HG02973 (cell line): ENCODE data around the gene HCRTR2.

Source experiments
- ATAC-seq: cut with Tn5 transposase; IDR thresholded peaks from one replicate; pipeline ENCODE4 v1.9.1; 2021; ENCODE audit warnings: moderate library complexity; ENCODE audit not compliant: unreplicated experiment

The HCRTR2 gene

DNA sequence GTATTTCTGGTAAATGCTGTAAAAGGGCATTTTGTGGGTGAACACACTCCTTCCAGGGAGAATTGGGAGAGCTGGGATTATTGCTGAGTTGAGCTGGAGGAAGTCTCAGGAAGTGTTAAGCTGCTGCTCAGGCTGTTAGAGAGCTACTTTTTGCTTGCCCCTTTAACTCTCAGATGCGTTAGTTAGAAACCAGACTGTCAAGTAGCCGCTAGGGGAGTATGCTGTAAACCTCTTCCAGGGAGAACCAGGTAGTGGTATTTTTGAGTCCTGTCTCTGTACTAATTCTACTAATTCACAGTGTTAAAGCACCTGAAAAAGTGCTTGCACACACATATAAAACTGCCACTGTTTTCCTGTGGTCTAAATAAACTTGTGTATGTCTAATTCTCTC is 146.4 kb downstream of the HCRTR2 start:
- no peak for ATAC-seq

DNA sequence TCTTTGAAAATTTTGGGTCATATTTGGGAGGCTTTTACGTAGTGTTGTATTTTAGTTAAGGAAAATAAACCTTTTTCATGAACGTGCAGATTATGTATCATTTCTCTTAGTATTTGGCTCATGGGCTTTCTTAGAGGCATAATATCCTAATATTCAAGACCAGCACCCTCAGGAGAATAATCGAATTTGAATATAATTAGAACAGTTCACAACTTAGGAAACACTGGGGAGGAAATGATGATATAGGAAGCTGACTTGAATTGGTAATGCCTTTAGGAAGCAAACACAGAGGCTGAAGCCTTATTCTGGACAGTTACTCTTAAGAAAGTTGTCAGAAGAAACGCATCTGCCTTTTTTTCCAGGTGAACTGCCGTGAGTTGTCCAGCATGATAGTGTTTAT is 152.9 kb downstream of the HCRTR2 start, which contains the start of gene GFRAL:
TSS of gene GFRAL (plus strand) at position 301 of the 400 bp plus-strand sequence. CDS start at position 387, 86 bp downstream.
- no peak for ATAC-seq
